ENCODE results near the gene SULF2. TPM values are rescaled to one million over a fixed set of nuclear protein-coding genes. Genes with fewer than 3 reads are reported as not detected.

SULF2 gene
- total and polyA plus RNA-seq, 2 experiments from 2014 or later, result 49.0 to 66.6 TPM

DNA sequence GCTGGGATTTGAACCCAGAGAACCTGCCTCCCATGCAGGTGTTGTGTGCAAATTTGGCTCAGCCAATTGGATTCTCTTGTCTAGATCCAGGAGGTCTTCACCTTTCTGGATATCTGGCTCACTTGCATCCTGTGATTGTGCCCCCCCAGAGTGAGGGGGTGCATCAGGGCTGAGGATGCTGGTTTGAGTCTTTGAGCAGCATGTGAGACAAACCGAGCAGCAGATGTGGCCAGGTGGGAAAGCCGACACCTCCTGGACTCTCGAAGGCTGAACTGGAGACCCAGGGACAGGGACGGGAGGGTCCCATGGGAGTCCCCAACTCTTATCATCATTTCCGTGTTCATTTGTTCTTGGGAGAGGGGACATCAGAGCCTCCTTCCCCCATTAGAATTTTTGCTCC, 30.6 kb upstream of the SULF2 start:
- Histone ChIP-seq H3K27me3 (peaks cover 10% of the 10 kb centered on the region), H3K79me2 (no peaks in the 10 kb centered on the region), H3K9me3 (ENCODE audit: low read depth) (no peaks in the 10 kb centered on the region), H3K4me3 (no peak overlapping the region), H3K36me3 (replicated peaks; ENCODE audit: insufficient read depth, low read depth) (no peaks in the 10 kb centered on the region), H2AFZ (no peak overlapping the region), H4K20me1 (ENCODE audit: insufficient read depth, poor library complexity, severe bottlenecking) (no peaks in the 10 kb centered on the region), H3K27ac (no peak overlapping the region), H3K9me2 (replicated peaks; ENCODE audit: insufficient read depth) (no peaks in the 10 kb centered on the region), H3K4me1 (ENCODE audit: insufficient read depth) (no peaks in the 10 kb centered on the region), H3K4me2 (no peak overlapping the region)
- DNase-seq (ENCODE audit: low spot score), result no peak
- WGBS (ENCODE audit: low lambda C conversion rate, missing lambda C conversion rate), result 85% methylated on average over 5 of the region's 5 CpGs
- TF ChIP-seq EZH2 (IDR thresholded peaks at IDR 0.05; ENCODE audit: borderline replicate concordance) (no peak), EZH2phosphoT487 (IDR thresholded peaks at IDR 0.05; ENCODE audit: low read depth, severe bottlenecking, unreplicated experiment) (no peak)
- TF ChIP-seq, protein P1, sequence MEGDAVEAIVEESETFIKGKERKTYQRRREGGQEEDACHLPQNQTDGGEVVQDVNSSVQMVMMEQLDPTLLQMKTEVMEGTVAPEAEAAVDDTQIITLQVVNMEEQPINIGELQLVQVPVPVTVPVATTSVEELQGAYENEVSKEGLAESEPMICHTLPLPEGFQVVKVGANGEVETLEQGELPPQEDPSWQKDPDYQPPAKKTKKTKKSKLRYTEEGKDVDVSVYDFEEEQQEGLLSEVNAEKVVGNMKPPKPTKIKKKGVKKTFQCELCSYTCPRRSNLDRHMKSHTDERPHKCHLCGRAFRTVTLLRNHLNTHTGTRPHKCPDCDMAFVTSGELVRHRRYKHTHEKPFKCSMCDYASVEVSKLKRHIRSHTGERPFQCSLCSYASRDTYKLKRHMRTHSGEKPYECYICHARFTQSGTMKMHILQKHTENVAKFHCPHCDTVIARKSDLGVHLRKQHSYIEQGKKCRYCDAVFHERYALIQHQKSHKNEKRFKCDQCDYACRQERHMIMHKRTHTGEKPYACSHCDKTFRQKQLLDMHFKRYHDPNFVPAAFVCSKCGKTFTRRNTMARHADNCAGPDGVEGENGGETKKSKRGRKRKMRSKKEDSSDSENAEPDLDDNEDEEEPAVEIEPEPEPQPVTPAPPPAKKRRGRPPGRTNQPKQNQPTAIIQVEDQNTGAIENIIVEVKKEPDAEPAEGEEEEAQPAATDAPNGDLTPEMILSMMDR (IDR thresholded peaks at IDR 0.05; ENCODE audit: poor library complexity), result no peak

- H3K79me2 ChIP-seq, result no peaks in the 10 kb centered on the region
- TF ChIP-seq, protein P1 (IDR thresholded peaks at IDR 0.05; ENCODE audit: poor library complexity), result no peak
- TF ChIP-seq EZH2phosphoT487 (IDR thresholded peaks at IDR 0.05; ENCODE audit: low read depth, severe bottlenecking, unreplicated experiment) (no peak), EZH2 (IDR thresholded peaks at IDR 0.05; ENCODE audit: borderline replicate concordance) (no peak)
- no peak overlapping the region for H3K27ac ChIP-seq
- no peaks in the 10 kb centered on the region for H3K9me2 ChIP-seq (replicated peaks; ENCODE audit: insufficient read depth)
- H4K20me1 ChIP-seq (ENCODE audit: insufficient read depth, poor library complexity, severe bottlenecking), result no peaks in the 10 kb centered on the region
- H3K4me1 ChIP-seq (ENCODE audit: insufficient read depth), result no peaks in the 10 kb centered on the region
- 89% methylated on average over 3 of the region's 3 CpGs for WGBS (ENCODE audit: low lambda C conversion rate, missing lambda C conversion rate)
- no peak for DNase-seq (ENCODE audit: low spot score)
- no peaks in the 10 kb centered on the region for H3K9me3 ChIP-seq (ENCODE audit: low read depth)
- H3K36me3 ChIP-seq (replicated peaks; ENCODE audit: insufficient read depth, low read depth), result no peaks in the 10 kb centered on the region
- H3K4me2 ChIP-seq, result no peak overlapping the region
- H3K27me3 ChIP-seq, result peaks cover 10% of the 10 kb centered on the region
- no peak overlapping the region for H3K4me3 ChIP-seq
- H2AFZ ChIP-seq, result no peak overlapping the region
Measured at GRCh38 chr20:47815416-47815806, 30.1 kb upstream of the SULF2 start.

- Histone ChIP-seq H3K27ac (no peak overlapping the region), H3K9me2 (replicated peaks; ENCODE audit: insufficient read depth) (no peaks in the 10 kb centered on the region), H3K4me1 (ENCODE audit: insufficient read depth) (no peaks in the 10 kb centered on the region), H4K20me1 (ENCODE audit: insufficient read depth, poor library complexity, severe bottlenecking) (no peaks in the 10 kb centered on the region), H3K4me3 (no peak overlapping the region), H3K36me3 (replicated peaks; ENCODE audit: insufficient read depth, low read depth) (no peaks in the 10 kb centered on the region), H3K9me3 (ENCODE audit: low read depth) (no peaks in the 10 kb centered on the region), H3K4me2 (no peak overlapping the region), H3K79me2 (no peaks in the 10 kb centered on the region), H3K27me3 (peaks cover 10% of the 10 kb centered on the region), H2AFZ (no peak overlapping the region)
- WGBS (ENCODE audit: low lambda C conversion rate, missing lambda C conversion rate), result 85% methylated on average over 4 of the region's 4 CpGs
- no peak for DNase-seq (ENCODE audit: low spot score)
- TF ChIP-seq EZH2phosphoT487 (IDR thresholded peaks at IDR 0.05; ENCODE audit: low read depth, severe bottlenecking, unreplicated experiment) (no peak), EZH2 (IDR thresholded peaks at IDR 0.05; ENCODE audit: borderline replicate concordance) (no peak)
- TF ChIP-seq, protein P1 (IDR thresholded peaks at IDR 0.05; ENCODE audit: poor library complexity), result no peak
Measured at GRCh38 chr20:47814632-47815415, 29.5 kb upstream of the SULF2 start.

All from hepatocyte (in vitro differentiated cells).